Vagina (tissue), 2 donors: ENCODE measurements around the gene CASP6. TPM values are rescaled to one million over a fixed set of nuclear protein-coding genes. Genes with fewer than 3 reads are reported as not detected.

Experiments
- DNase-seq, 2 donors: peaks; one replicate each; pipeline ENCODE4 v3.0.0-alpha.2; 2017; ENCODE audit errors: extremely low spot score in 2 of 2
- H3K27ac ChIP-seq: fragments of 200-600 bp; sonication (generic); one replicate; pipeline ENCODE4 v1.5.1; 2019
- H3K27me3 ChIP-seq: fragments of 200-600 bp; sonication (generic); one replicate; pipeline ENCODE4 v1.5.1; 2019
- H3K36me3 ChIP-seq, 2 donors: fragments of 200-600 bp; sonication (generic); one replicate each; pipeline ENCODE4 v1.5.1; 2017 to 2019
- H3K4me1 ChIP-seq: fragments of 200-600 bp; sonication (generic); one replicate; pipeline ENCODE4 v1.5.1; 2019
- H3K4me3 ChIP-seq, 2 donors: fragments of 200-600 bp; sonication (generic); 1 replicate in 1 of 2; 2 replicates in 1 of 2; pipeline ENCODE4 v1.5.1; 2016 to 2019
- H3K9me3 ChIP-seq: fragments of 200-600 bp; sonication (generic); one replicate; pipeline ENCODE4 v1.5.1; 2019
- CTCF ChIP-seq, 3 experiments: fragments of 450-650 bp in 2 of 3; fragments of 200-600 bp in 1 of 3; sonication (generic) in 1 of 3; IDR thresholded peaks; one replicate each; pipeline ENCODE4 v1.5.1; 2017 to 2019; ENCODE audit warnings: antibody characterized with exemption in 3 of 3, mild to moderate bottlenecking in 2 of 3, moderate library complexity in 2 of 3
- POLR2A ChIP-seq, 2 donors: fragments of 450-650 bp; IDR thresholded peaks; one replicate each; pipeline ENCODE4 v1.6.1; 2017; ENCODE audit warnings: antibody characterized with exemption in 2 of 2, mild to moderate bottlenecking in 2 of 2, moderate library complexity in 2 of 2
- POLR2AphosphoS5 ChIP-seq, 2 donors: sonication (generic); formaldehyde crosslinking; IDR thresholded peaks; one replicate each; pipeline ENCODE4 v1.9.0; 2017; ENCODE audit warnings: antibody characterized with exemption in 2 of 2, mild to moderate bottlenecking in 2 of 2, low read depth in 1 of 2; ENCODE audit not compliant: insufficient read depth in 1 of 2
- intact Hi-C: fragments of 100-400 bp; cut with DNase I; formaldehyde crosslinking; loops from one replicate; pipeline ENCODE4 v1.15.1; 2023
- total RNA-seq: library from RNA; depleted of rRNA; stranded (reverse); fragments of >200 nt; gene quantifications from one replicate; pipeline ENCODE4 v1.2.3, GENCODE V29; 2016

The CASP6 gene
- total RNA-seq, 1 donor from 2014 or later = 7.9 TPM

- Histone ChIP-seq H3K27ac (no peak overlapping the region), H3K4me1 (no peaks in the 10 kb centered on the region), H3K27me3 (no peaks in the 10 kb centered on the region), H3K36me3 (no peaks in the 10 kb centered on the region), H3K4me3 (no peak overlapping the region), H3K9me3 (no peaks in the 10 kb centered on the region)
- no peak for DNase-seq
- intact Hi-C loops = no loop called here
- TF ChIP-seq POLR2AphosphoS5 (IDR thresholded peaks at IDR 0.05; ENCODE audit: insufficient read depth in 1 of 2, low read depth in 1 of 2) (no peak), POLR2A (IDR thresholded peaks at IDR 0.05) (no peak), CTCF (IDR thresholded peaks at IDR 0.05) (no peak)
These were observed 28.1 kb downstream of the CASP6 start for GRCh38 chr4:109675181-109675580.

DNA sequence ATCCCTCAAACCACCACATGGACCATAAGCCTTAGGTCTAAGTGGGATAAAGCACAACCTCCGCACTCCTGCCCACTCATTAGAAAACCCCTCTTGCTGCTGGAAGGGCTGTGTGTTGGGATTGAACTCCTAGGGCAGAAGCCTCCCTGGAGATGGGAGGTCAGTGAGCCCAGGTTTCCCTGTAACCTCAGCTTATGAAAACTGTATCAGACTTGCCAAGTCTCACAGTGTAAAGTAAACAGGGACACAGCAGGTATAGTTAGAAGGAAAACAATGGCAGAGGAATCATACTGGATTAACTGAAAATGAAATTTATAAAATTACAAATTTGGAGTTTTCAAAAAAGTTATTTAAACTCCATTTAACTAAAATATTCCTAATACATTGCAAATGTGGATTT lies 29.9 kb downstream of the CASP6 start:
- no peaks in the 10 kb centered on the region for H3K27me3 ChIP-seq
- H3K4me1 ChIP-seq = no peaks in the 10 kb centered on the region
- H3K4me3 ChIP-seq = no peak overlapping the region
- no peaks in the 10 kb centered on the region for H3K9me3 ChIP-seq
- no peaks in the 10 kb centered on the region for H3K36me3 ChIP-seq
- intact Hi-C loops = no loop called here
- no peak for DNase-seq
- no peak overlapping the region for H3K27ac ChIP-seq
- no peak for TF ChIP-seq POLR2AphosphoS5 (IDR thresholded peaks at IDR 0.05; ENCODE audit: insufficient read depth in 1 of 2, low read depth in 1 of 2)
- TF ChIP-seq POLR2A (IDR thresholded peaks at IDR 0.05) = no peak
- TF ChIP-seq CTCF (IDR thresholded peaks at IDR 0.05) = no peak

- Histone ChIP-seq H3K27ac (no peak overlapping the region), H3K4me1 (no peaks in the 10 kb centered on the region), H3K9me3 (no peaks in the 10 kb centered on the region), H3K36me3 (no peaks in the 10 kb centered on the region), H3K27me3 (no peaks in the 10 kb centered on the region), H3K4me3 (no peak overlapping the region)
- no peak for DNase-seq
- intact Hi-C loops = no loop called here
- TF ChIP-seq POLR2A (IDR thresholded peaks at IDR 0.05) (no peak), POLR2AphosphoS5 (IDR thresholded peaks at IDR 0.05; ENCODE audit: insufficient read depth in 1 of 2, low read depth in 1 of 2) (no peak), CTCF (IDR thresholded peaks at IDR 0.05) (no peak)
These were observed 30.9 kb downstream of the CASP6 start for GRCh38 chr4:109672169-109672930.

DNA sequence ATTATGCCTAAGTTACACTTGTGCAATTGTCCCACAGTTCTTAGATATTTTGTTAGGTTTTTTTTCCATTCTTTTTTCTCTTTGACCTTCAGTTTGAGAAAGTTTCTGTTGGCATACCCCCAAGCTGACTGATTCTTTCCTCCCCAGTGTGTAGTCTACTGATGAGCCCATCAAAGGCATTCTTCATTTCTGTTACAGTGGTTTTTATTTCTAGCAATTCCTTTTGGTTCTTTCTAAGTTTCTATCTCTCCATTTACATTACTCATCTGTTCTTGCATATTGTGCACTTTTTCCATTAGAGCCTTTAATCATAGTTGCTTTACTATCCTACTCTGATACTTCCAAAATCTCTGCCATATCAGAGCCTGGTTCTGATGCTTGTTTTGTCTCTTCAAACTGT lies 31.9 kb downstream of the CASP6 start:
- Histone ChIP-seq H3K27ac (no peak overlapping the region), H3K27me3 (no peaks in the 10 kb centered on the region), H3K4me3 (no peak overlapping the region), H3K4me1 (no peaks in the 10 kb centered on the region), H3K9me3 (no peaks in the 10 kb centered on the region), H3K36me3 (no peaks in the 10 kb centered on the region)
- TF ChIP-seq CTCF (IDR thresholded peaks at IDR 0.05) (no peak), POLR2A (IDR thresholded peaks at IDR 0.05) (no peak), POLR2AphosphoS5 (IDR thresholded peaks at IDR 0.05; ENCODE audit: insufficient read depth in 1 of 2, low read depth in 1 of 2) (no peak)
- DNase-seq = no peak
- intact Hi-C loops = no loop called here

- H3K4me1 ChIP-seq = no peaks in the 10 kb centered on the region
- DNase-seq = no peak
- no peak overlapping the region for H3K4me3 ChIP-seq
- H3K9me3 ChIP-seq = no peaks in the 10 kb centered on the region
- no peak overlapping the region for H3K27ac ChIP-seq
- no peaks in the 10 kb centered on the region for H3K36me3 ChIP-seq
- intact Hi-C loops = no loop called here
- no peaks in the 10 kb centered on the region for H3K27me3 ChIP-seq
- no peak for TF ChIP-seq CTCF (IDR thresholded peaks at IDR 0.05)
- no peak for TF ChIP-seq POLR2A (IDR thresholded peaks at IDR 0.05)
- no peak for TF ChIP-seq POLR2AphosphoS5 (IDR thresholded peaks at IDR 0.05; ENCODE audit: insufficient read depth in 1 of 2, low read depth in 1 of 2)
These were observed 37.3 kb downstream of the CASP6 start for GRCh38 chr4:109665783-109666485.
